GM19438 (cell line): ENCODE data around the gene CSNK1A1.

Experiments used
- ATAC-seq: cut with Tn5 transposase; IDR thresholded peaks from one replicate; pipeline ENCODE4 v1.9.1; 2021; ENCODE audit warnings: low read depth; ENCODE audit not compliant: unreplicated experiment

The CSNK1A1 gene

DNA sequence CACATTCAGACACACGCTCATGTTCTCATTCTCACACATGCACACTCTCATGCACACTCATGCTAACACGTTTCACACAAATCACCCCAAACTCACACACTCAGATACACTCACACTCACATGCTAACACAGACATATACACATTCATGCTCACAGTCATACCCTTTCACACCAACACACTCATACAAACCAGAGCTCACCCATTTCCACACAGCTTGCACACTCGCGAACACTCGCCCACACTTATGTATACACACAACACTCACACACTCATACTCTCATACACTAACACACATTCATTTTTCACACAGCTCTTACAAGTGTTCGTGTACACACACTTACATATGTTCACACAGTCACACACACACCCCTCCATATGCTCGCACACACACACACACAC, 108.0 kb downstream of the CSNK1A1 start:
- no peak for ATAC-seq

DNA sequence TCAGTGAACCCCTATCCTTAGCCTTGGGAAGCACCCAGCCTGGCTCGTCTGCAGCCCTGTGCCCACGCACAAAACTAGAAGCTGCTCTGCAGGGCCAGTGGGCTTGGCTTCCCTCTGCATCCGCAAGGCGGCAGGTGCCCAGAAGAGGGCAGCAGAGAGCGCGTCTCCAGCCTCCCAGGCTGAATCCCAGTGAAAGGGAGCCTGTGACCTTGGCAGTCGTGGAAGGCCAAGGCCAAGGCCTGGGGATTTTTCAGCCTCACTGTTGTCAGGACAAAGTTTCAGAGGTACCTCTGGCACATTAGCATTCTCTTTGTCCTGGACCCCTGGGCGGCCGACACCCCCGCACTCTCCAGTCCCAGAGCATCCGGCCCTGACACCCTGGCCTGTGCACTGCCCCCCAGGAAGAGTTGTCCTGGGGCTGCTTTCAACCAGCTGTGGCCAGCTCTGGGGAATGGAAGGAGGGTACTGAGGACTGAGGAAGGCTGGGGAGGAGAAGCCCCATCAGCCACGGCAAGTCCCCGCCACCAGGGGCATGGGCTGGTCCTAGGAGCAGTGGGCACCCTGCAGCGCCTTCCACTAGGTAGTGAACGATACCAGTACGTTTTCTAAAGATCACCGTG, 108.6 kb downstream of the CSNK1A1 start:
- ATAC-seq, result no peak
